Psoas muscle (tissue), 8 donors: ENCODE results near the gene ACAD8. TPM values are rescaled to one million over a fixed set of nuclear protein-coding genes. Genes with fewer than 3 reads are reported as not detected.

Experiments used
- ATAC-seq, 4 donors: fragments of 200-7000 bp; cut with Tn5 transposase; one replicate each; pipeline ENCODE4 v1.9.1; 2020; ENCODE audit warnings: moderate library complexity in 3 of 4, mild to moderate bottlenecking in 2 of 4
- DNase-seq, 2 donors: peaks; one replicate each; pipeline ENCODE4 v3.0.0-alpha.2; 2020
- H3K27ac ChIP-seq: fragments of 200-600 bp; one replicate; pipeline ENCODE4 v1.8.0; 2022
- H3K27me3 ChIP-seq, 3 donors: fragments of 200-600 bp in 1 of 3; one replicate each; pipeline versions ENCODE4 v1.6.1 to v1.8.0; 2013 to 2022; ENCODE audit warnings: low read length in 2 of 3, mild to moderate bottlenecking in 2 of 3, moderate library complexity in 1 of 3; ENCODE audit not compliant: insufficient read depth in 3 of 3
- H3K36me3 ChIP-seq, 2 donors: fragments of 200-600 bp in 1 of 2; one replicate each; pipeline versions ENCODE4 v1.6.1 to v1.8.0; 2013 to 2022; ENCODE audit warnings: low read depth in 1 of 2, mild to moderate bottlenecking in 1 of 2, moderate library complexity in 1 of 2; ENCODE audit not compliant: insufficient read depth in 1 of 2
- H3K4me1 ChIP-seq: fragments of 200-600 bp; one replicate; pipeline ENCODE4 v1.8.0; 2022
- H3K4me3 ChIP-seq: fragments of 200-600 bp; one replicate; pipeline ENCODE4 v1.8.0; 2022; ENCODE audit warnings: mild to moderate bottlenecking
- H3K9me3 ChIP-seq: fragments of 200-600 bp; one replicate; pipeline ENCODE4 v1.8.0; 2022
- CTCF ChIP-seq: fragments of 200-600 bp; IDR thresholded peaks from one replicate; pipeline ENCODE4 v1.8.0; 2022; ENCODE audit warnings: antibody characterized with exemption
- WGBS, 3 donors: extraction: QIAGEN DNeasy Blood & Tissue Kit; methylation state at CpG; one replicate each; pipeline versions ENCODE4 v1.1.6 to v1.1.7; 2013; 5-methylcytosine and 5-hydroxymethylcytosine counted together
- intact Hi-C, 2 donors: fragments of 100-400 bp; cut with DNase I; formaldehyde crosslinking; loops; one replicate each; pipeline versions ENCODE4 v1.11.0 to v1.14.2; 2022
- polyA plus RNA-seq, 3 donors: library from polyadenylated mRNA; stranded (reverse); fragments of 200-250 nt; gene quantifications; one replicate each; pipeline ENCODE4 v1.2.3, GENCODE V29; 2013
- total RNA-seq, 4 donors: library from RNA; stranded (reverse); fragmentation: NEBNext Ultra II Directional in 2 of 4; extraction: Animal tissue kit (Norgen Biotek cat#: 25700) in 2 of 4; gene quantifications; one replicate each; pipeline versions ENCODE4 v1.2.1 to v1.2.4, GENCODE V29; 2021 to 2023
- donor health status: healthy with polysubstance abuse.
- donor health status: DM: no; HTN: no; CAD: no; lungs with moderate emphysema.
- donor health status: Bipolar disorder and iron deficiency.
- donor health status: healthy.
- donor health status: DM: yes; HTN: yes; CAD: no.
- donor health status: DM: no; HTN: no; CAD: no.
- donor health status: DM: no; HTN: no; CAD: no.
- donor health status: DM: yes; HTN: yes; CAD: no.

The ACAD8 gene
- total and polyA plus RNA-seq, 7 donors, result 20.4 to 34.6 (median 28.2) TPM

GRCh38 chr11:134289167-134289566 lies 35.8 kb downstream of the ACAD8 start:
- H3K4me1 ChIP-seq, result no peaks in the 10 kb centered on the region
- intact Hi-C loops, result no loop called here
- no peak overlapping the region for H3K4me3 ChIP-seq
- no peaks in the 10 kb centered on the region for H3K9me3 ChIP-seq
- no peak for ATAC-seq
- no peak overlapping the region for H3K27ac ChIP-seq
- TF ChIP-seq CTCF, result no peak
- no peak for DNase-seq
- H3K36me3 ChIP-seq, result no peaks in the 10 kb centered on the region
- WGBS, 3 donors, result 67 to 85% (median 77%) methylated on average over 4 of the region's 4 CpGs
- H3K27me3 ChIP-seq, result peaks cover 0 to 4% (median 0%) of the 10 kb centered on the region in 3 donors

- Histone ChIP-seq H3K4me3 (no peak overlapping the region), H3K27me3 (peaks cover 0 to 4% (median 0%) of the 10 kb centered on the region in 3 donors), H3K9me3 (no peaks in the 10 kb centered on the region), H3K27ac (no peak overlapping the region), H3K4me1 (no peaks in the 10 kb centered on the region), H3K36me3 (no peaks in the 10 kb centered on the region)
- ATAC-seq (no peak), DNase-seq (no peak)
- 11 to 24% (median 17%) methylated on average over 12 of the region's 12 CpGs for WGBS, 3 donors
- no peak for TF ChIP-seq CTCF
- intact Hi-C loops, result no loop called here
Measured at GRCh38 chr11:134289789-134290188, 36.4 kb downstream of the ACAD8 start.

- Histone ChIP-seq H3K27ac (no peak overlapping the region), H3K27me3 (peaks cover 0 to 4% (median 0%) of the 10 kb centered on the region in 3 donors), H3K9me3 (no peaks in the 10 kb centered on the region), H3K4me3 (no peak overlapping the region), H3K36me3 (no peaks in the 10 kb centered on the region), H3K4me1 (no peaks in the 10 kb centered on the region)
- intact Hi-C loops, result no loop called here
- no peak for DNase-seq
- 82 to 87% (median 85%) methylated on average over 7 of the region's 7 CpGs for WGBS, 3 donors
- no peak for TF ChIP-seq CTCF
- no peak for ATAC-seq
Measured at GRCh38 chr11:134290646-134291045, 37.3 kb downstream of the ACAD8 start.

DNA sequence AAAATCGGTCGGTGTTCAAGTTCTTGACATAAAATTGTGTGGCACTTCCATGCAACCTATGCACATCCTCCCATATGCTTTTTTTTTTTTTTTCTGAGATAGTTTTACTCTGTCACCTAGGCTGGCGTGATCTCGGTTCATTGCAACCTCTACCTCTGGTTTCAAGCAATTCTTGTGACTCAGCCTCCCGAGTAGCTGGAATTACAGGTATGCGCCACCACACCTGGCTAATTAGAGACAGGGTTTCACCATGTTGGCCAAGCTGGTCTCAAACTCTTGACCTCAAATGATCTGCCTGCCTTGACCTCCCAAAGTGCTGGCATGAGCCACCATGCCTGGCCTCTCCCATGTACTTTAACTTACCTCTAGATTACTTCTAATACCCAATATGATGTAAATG lies 37.8 kb downstream of the ACAD8 start:
- ATAC-seq (no peak), DNase-seq (no peak)
- Histone ChIP-seq H3K4me3 (no peak overlapping the region), H3K9me3 (no peaks in the 10 kb centered on the region), H3K27me3 (peaks cover 0 to 4% (median 0%) of the 10 kb centered on the region in 3 donors), H3K36me3 (no peaks in the 10 kb centered on the region), H3K27ac (no peak overlapping the region), H3K4me1 (no peaks in the 10 kb centered on the region)
- 75 to 96% (median 90%) methylated on average over 6 of the region's 6 CpGs for WGBS, 3 donors
- intact Hi-C loops, result no loop called here
- no peak for TF ChIP-seq CTCF

GRCh38 chr11:134292661-134293060 lies 39.3 kb downstream of the ACAD8 start:
- no peaks in the 10 kb centered on the region for H3K36me3 ChIP-seq

More at GRCh38 chr11:134292661-134293060, 39.3 kb downstream of the ACAD8 start:
- DNase-seq (no peak), ATAC-seq (no peak)
- intact Hi-C loops, result no loop called here
- Histone ChIP-seq H3K27ac (no peak overlapping the region), H3K4me3 (no peak overlapping the region), H3K4me1 (no peaks in the 10 kb centered on the region), H3K27me3 (peaks cover 0 to 4% (median 0%) of the 10 kb centered on the region in 3 donors), H3K9me3 (no peaks in the 10 kb centered on the region)
- 69 to 89% (median 80%) methylated on average over 15 of the region's 15 CpGs for WGBS, 3 donors
- no peak for TF ChIP-seq CTCF
